DMS53 treated with DMSO at 0.1 percent for 48 hours (cell line): ENCODE data around the gene NDUFA3.

Experiments
- DNase-seq: peaks from one replicate; lab custom pipeline; 2025; ENCODE audit not compliant: unreplicated experiment; lab: John Stamatoyannopoulos, UW

The NDUFA3 gene

GRCh38 chr19:54107876-54108490 is 5.3 kb downstream of the NDUFA3 start:
- DNase-seq: no peak

- no peak for DNase-seq
Observed at GRCh38 chr19:54108496-54108895, 5.8 kb downstream of the NDUFA3 start.

DNA sequence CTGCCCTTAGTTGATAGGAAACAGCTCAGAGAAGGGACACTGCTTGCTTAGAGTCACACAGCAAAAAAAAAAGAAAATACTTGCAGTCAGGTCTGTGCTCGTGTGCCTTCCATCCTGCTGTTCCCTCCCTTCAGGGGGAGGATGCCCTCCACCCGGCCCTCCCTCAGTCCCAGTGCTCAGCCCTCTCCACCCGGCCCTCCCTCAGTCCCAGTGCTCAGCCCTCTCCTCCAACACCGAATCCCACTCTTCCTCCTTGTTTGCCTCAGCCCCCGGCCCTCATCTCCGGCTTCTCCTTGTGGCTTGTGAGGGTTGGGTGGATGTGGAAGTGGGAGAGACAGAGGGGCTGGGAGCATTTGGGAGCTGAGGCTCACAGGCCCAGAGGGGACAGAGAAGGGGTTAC is 7.0 kb downstream of the NDUFA3 start:
- DNase-seq: no peak

DNA sequence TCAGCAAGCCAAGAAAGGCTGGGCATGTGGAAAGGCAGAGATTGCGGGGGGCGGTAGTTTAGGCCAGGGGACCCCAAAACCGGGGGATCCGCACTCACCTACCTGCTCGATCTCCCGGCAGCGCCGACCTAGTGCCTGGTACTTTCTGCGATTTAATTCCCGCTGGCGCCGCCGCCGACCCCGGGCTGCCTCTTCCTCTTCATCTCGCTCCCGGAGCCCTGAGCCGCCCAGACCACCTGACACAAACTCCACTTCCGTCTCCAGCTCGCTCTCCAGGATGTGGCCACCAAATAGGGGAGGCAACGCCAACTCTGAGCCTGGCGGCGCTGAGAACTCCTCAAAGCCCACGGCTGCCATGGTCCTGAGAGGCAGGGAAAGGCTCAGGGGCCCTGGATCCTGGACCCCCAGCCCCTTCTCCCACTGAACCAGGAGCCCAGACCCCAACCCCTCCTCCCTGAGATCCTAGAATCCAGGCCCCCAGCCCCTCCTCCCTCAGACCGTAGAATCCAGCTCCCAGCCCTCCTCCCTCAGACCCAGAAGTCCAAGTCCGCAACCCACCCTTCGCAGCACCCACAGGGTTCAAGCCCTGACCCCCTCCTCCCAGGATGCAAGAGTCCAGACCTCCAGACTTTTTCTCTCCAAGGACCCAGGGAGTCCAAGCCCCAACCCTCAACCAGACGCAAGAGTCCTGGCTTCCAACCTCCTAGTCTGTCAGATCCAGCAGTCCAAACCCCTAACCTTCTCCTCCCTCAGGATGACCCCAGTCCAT is 11.9 kb downstream of the NDUFA3 start:
- DNase-seq: peak; percentile 13

DNA sequence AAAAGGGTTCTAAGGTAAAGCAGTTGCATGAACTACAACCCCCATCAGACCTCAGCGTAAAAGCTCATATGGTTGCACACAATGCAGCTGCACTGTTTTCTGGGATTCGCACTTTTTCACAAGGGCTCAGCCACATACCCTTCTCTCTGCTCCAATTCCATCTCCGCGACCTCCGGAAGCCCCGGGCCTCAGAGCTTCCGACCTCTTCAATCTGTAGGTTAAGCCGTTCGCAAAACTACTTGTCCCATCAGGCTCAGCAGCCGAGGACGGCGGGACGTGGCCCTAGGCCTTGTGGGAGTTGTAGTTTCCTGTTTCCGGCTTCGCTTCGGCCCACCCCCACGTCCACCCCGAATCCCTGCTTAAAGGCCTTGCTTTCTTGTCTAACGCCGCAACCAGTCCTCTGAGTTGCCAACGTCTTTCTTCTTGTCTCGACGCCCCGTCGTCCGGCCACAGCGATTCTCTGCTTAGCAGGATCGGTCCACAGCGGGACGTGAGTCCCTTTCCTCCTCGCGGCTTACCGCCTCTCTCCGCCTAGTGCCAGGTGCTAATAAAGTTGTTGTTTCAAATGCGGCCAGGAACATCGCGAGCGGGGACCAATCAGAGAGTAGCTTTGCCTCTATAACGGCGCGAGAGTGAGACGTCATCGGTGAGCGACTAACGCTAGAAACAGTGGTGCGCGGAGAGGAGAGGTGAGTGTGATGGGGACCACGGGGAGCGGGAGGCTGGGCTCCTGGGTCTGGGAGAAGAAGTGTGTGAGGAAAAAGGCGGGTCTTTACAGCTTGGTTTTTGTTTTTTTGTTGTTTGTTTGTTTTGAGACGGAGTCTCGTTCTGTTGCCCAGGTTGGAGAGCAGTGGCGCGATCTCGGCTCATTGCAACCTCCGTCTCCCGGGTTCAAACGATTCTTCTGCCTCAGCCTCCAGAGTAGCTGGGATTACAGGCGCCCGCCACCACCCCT is 12.7 kb downstream of the NDUFA3 start, which contains the start of the genes PRPF31 and TFPT:
TSS of gene PRPF31 (plus strand) at position 646 of the 955 bp plus-strand sequence. CDS start 2,525 bp downstream, outside the sequence.
TSS of gene TFPT (minus strand) at position 549 of the 955 bp plus-strand sequence. CDS start at position 161, 388 bp downstream.
- DNase-seq: peak; percentile 94

- DNase-seq: no peak
Observed at GRCh38 chr19:54121259-54121658, 18.6 kb downstream of the NDUFA3 start.

- no peak for DNase-seq
Observed at GRCh38 chr19:54123682-54124081, 21.0 kb downstream of the NDUFA3 start.

DNA sequence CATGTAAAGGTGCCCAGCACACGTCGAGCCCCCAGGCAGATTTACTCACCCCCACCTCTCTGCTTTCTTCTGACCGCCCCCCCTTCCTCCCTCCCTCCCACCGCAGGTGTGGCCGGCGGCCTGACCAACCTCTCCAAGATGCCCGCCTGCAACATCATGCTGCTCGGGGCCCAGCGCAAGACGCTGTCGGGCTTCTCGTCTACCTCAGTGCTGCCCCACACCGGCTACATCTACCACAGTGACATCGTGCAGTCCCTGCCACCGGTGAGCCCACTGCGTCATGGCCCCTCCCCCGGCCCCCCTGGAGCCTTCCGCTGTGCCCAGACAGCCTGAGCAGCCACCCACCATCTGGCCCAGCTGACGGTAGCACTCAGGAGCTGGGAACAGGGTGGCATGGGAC is 21.7 kb downstream of the NDUFA3 start:
- no peak for DNase-seq

DNA sequence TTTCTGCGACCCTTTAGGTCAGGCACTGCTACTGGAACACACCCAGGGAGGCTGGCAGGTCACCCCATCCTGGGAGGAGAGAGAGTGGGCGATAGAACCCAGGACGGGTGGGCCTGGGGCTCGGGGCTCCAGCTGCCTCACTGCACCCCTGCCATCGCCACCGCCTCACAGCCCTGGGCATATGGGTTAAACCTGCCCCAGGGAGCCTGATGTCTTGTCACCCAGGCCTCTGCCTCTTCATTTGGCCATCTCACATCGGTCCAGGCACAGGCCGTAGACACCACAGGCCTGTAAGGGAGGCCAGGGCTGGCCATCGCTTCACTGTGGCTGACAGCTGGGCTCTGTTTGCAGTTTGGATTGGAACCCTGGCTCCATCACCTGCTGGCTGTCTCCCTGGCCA is 23.1 kb downstream of the NDUFA3 start:
- DNase-seq: no peak

DNA sequence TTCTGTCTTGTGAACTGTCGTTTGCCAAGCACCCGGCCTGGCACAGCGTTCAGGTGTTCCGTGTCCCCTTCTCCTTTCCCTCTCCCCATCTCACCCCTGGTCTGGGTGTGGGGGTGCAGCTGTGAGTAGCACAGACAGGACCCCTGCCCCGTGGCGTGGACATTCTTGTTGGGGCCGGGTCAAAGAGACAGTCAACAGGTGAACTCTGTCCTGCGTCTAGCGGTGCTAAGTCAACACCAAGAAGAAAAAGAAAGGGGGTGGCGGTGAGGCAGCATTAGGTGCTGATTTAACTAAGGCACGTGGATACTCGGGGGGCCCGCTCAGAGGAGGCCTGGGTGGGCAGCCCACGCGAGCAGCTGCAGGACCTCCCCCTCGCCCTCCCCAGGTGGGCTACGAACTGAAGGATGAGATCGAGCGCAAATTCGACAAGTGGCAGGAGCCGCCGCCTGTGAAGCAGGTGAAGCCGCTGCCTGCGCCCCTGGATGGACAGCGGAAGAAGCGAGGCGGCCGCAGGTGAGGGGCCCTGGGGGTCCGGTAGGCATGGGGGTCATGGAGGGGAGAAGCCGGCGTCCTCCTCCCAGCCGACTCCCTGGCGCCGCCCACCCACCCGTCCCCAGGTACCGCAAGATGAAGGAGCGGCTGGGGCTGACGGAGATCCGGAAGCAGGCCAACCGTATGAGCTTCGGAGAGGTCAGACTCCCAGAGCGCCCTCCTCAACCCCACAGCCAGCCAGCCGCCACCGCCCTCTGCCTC is 25.2 kb downstream of the NDUFA3 start:
- DNase-seq: no peak

DNA sequence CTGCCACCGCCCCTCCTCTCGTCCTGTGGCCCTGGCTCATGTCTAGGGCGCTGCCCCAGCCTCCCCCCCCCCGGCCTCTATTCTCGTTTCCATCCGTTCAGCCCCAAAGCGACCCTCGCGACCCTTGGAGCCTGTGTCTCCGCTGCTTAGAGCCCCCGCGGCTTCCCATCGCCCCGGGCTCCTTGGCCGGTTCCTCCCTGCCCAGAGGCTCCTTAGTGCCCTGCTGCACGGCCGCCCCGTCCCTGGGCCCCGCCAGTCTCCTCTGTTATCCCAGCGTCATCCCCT is 25.7 kb downstream of the NDUFA3 start:
- DNase-seq: no peak

- DNase-seq: no peak
Observed at GRCh38 chr19:54128796-54129616, 26.4 kb downstream of the NDUFA3 start.

DNA sequence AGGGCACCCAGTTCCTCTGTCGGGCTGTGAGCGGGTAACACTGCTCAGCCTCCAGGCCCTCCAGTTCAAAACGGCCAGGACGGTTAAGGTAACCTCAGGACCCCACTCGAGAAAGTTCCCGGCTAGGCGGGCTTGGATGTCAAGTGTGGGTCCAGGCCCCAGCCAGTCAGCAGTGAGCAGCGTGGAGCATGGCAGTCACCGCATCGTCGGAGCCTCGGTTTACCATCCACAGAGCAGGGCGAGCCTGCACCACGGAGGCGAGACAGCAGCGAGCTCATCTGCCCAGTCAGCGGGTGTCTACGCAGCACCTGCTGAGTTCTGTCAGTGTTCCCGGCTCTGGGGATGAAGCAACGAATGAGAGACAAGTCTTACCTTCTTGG is 27.0 kb downstream of the NDUFA3 start:
- no peak for DNase-seq

GRCh38 chr19:54133312-54133956 is 30.8 kb downstream of the NDUFA3 start:
- DNase-seq: no peak

DNA sequence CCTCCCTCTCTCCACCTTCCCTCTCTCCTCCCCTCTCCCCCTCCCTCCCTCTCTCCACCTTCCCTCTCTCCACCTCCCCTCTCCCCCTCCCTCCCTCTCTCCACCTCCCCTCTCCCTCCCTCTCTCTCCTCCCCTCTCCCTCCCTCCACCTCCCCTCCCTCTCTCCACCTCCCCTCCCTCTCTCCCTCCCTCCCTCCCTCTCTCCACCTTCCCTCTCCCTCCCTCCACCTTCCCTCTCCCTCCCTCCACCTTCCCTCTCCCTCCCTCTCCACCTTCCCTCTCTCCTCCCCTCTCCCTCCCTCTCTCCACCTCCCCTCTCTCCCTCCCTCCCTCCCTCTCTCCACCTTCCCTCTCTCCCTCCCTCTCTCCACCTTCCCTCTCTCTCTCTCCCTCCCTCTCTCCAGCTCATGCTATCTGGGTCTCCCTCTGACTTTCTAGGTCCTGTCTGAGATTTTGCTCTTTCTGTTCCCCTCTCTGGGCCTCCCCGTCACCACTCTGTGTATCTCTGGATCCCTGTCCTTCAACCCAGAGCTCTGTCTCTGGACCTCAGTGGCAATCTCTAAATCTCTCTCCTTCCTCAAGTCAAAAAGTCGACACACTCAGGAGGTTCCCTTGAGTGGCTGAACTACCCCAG is 31.4 kb downstream of the NDUFA3 start:
- no peak for DNase-seq

GRCh38 chr19:54136086-54136863 is 33.6 kb downstream of the NDUFA3 start:
- peak; percentile 68 for DNase-seq

DNA sequence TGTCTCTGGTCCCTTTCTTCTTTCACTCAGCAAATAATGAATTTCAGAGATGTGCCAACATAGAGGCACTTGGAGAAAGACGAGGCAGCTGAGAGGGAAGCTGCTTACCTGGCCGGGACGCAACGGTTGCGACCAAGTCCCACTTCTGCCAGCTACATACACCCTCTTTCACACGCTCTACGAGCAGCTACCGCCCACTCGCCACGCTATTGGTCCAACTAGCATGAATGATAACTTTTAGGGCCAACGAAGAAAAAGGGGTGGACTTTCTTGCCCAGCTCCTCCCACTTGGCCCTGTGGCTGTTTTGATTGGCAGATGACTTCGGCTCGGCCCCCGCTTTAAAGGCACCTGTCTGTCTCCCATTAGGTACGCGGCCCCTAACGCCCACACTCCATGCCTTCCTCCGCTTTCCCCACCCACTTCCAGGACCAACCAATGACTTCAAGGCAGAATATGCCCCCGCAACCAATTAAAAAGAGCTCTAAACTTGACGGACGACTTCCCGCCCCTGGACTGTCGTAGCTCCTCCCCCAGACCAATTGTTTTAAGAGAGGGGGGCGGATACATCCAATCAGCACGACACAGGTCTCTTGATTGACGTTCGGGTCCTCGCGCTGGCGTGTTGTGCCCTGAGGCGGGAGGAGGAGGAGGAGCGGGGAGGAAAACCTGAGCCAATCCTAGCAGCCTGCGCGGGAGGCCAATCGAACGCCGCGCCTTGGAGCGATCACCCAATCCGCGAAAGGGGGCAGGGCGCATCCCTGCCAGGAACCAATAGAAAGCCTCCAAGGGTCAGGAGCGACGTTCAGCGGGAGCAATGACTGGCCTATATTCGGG is 34.4 kb downstream of the NDUFA3 start:
- DNase-seq: peak; percentile 99
